SU-DHL-6 (cell line): Measurements from ENCODE around the gene PPP2R5C.

ENCODE experiments used
- H2AFZ ChIP-seq: fragments of 200-600 bp; sonication (generic); 2 replicates; pipeline ENCODE4 v1.6.1; 2014; ENCODE audit warnings: low read depth, mild to moderate bottlenecking, moderate library complexity, mixed read lengths, antibody characterized with exemption, low read length; ENCODE audit not compliant: severe bottlenecking
- H3F3A ChIP-seq: fragments of 200-600 bp; shearing (Covaris generic); 2 replicates; pipeline ENCODE4 v1.6.0; 2016; ENCODE audit warnings: antibody characterized with exemption, mild to moderate bottlenecking; ENCODE audit not compliant: insufficient read depth
- H3K27ac ChIP-seq: fragments of 200-600 bp; sonication (generic); 2 replicates; pipeline ENCODE4 v1.5.1; 2016; ENCODE audit warnings: low read depth, mild to moderate bottlenecking, low read length, moderate library complexity, mixed read lengths
- H3K27me3 ChIP-seq: fragments of 200-600 bp; sonication (generic), shearing (Covaris generic); 2 replicates; pipeline ENCODE4 v1.6.0; 2014; ENCODE audit warnings: mild to moderate bottlenecking, low read length
- H3K36me3 ChIP-seq: fragments of 200-600 bp; sonication (generic); 2 replicates; pipeline ENCODE4 v1.6.1; 2014; ENCODE audit warnings: mild to moderate bottlenecking, low read length, mixed read lengths
- H3K4me2 ChIP-seq: fragments of 300-600, 200-600 bp; shearing (Covaris generic), sonication (generic); 2 replicates; pipeline ENCODE4 v1.6.0; 2014; ENCODE audit warnings: low read length, low read depth, mild to moderate bottlenecking; ENCODE audit not compliant: poor library complexity, severe bottlenecking
- H3K4me3 ChIP-seq: fragments of 200-600 bp; sonication (generic); 2 replicates; pipeline ENCODE4 v1.5.1; 2014; ENCODE audit warnings: antibody characterized with exemption, low read length, mild to moderate bottlenecking, mixed read lengths; ENCODE audit not compliant: insufficient read depth, poor library complexity, severe bottlenecking
- H3K79me2 ChIP-seq: fragments of 200-600 bp; sonication (generic); 2 replicates; pipeline ENCODE4 v1.6.1; 2014; ENCODE audit warnings: mild to moderate bottlenecking, low read length, moderate library complexity; ENCODE audit not compliant: insufficient read depth
- H3K9ac ChIP-seq: fragments of 200-600 bp; sonication (generic); 2 replicates; pipeline ENCODE4 v1.7.0; 2014; ENCODE audit warnings: mild to moderate bottlenecking, low read length
- H3K9me2 ChIP-seq: fragments of 200-600 bp; sonication (generic); replicated peaks from 2 replicates; pipeline ENCODE4 v1.6.1; 2014; ENCODE audit warnings: low read length; ENCODE audit not compliant: insufficient read depth
- H3K9me3 ChIP-seq: fragments of 200-600 bp; sonication (generic); 2 replicates; pipeline ENCODE4 v1.6.1; 2014; ENCODE audit warnings: low read length, mixed read lengths; ENCODE audit not compliant: insufficient read depth
- H4K20me1 ChIP-seq: fragments of 200-600 bp; sonication (generic); 2 replicates; pipeline ENCODE4 v1.6.1; 2014; ENCODE audit warnings: low read depth, mild to moderate bottlenecking, antibody characterized with exemption, low read length, moderate library complexity, mixed read lengths
- CTCF ChIP-seq: fragments of 200-600 bp; sonication (generic); IDR thresholded peaks from one replicate; pipeline ENCODE4 v1.5.1; 2017; ENCODE audit warnings: antibody characterized with exemption, mild to moderate bottlenecking, low read length, moderate library complexity; ENCODE audit not compliant: insufficient read depth, poor library complexity, severe bottlenecking
- EZH2phosphoT487 ChIP-seq: fragments of 200-600 bp; sonication (generic), shearing (Covaris generic); conservative IDR thresholded peaks from 2 replicates; pipeline ENCODE4 v1.6.1; 2018; ENCODE audit warnings: mild to moderate bottlenecking, antibody characterized with exemption, low read length, moderate library complexity, mixed read lengths

The PPP2R5C gene

DNA sequence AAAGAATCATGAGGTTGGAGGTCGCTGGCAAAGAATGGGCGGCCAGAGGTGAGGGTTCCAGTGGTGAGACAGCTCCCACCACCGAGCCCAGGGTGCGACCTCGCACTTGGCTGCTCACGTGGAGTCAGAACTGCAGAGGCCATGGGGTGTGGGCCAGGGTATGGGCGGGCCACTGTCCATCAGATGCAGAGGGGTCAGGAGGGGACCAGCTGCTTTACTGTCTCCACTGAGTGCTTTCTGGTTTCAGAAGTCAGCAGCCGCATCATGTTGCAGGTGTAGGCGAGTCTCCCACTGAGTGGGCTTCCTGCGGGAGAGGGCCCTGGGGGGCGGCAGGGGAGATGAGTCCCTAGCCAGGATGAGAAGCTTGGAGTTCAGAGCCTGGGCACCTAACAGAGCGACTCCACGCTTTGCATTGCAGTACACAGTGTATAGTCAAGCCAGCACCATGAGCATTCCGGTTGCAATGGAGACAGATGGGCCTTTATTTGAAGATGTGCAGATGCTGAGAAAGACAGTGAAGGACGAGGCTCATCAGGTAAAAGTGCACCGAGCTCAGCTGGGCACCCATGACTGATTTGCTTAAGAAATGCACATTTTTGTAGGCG lies 156.0 kb downstream of the PPP2R5C start:
- H3F3A ChIP-seq = no peaks in the 10 kb centered on the region
- TF ChIP-seq EZH2phosphoT487 (no peak), CTCF (no peak)
- H3K9me2 ChIP-seq = no peaks in the 10 kb centered on the region
- H3K27ac ChIP-seq = no peak overlapping the region
- no peak overlapping the region for H3K4me3 ChIP-seq
- peaks cover 7% of the 10 kb centered on the region; the same call in 1 of the 2 replicates for H3K36me3 ChIP-seq
- H2AFZ ChIP-seq = no peak overlapping the region
- H3K27me3 ChIP-seq = no peaks in the 10 kb centered on the region
- no peaks in the 10 kb centered on the region for H3K79me2 ChIP-seq
- H3K9ac ChIP-seq = no peak overlapping the region
- no peak overlapping the region for H3K4me2 ChIP-seq
- H3K9me3 ChIP-seq = no peaks in the 10 kb centered on the region
- no peaks in the 10 kb centered on the region for H4K20me1 ChIP-seq

- H3K79me2 ChIP-seq = no peaks in the 10 kb centered on the region
- peaks cover 6% of the 10 kb centered on the region; the same call in 1 of the 2 replicates for H3K36me3 ChIP-seq
- H3K27me3 ChIP-seq = no peaks in the 10 kb centered on the region
- no peak overlapping the region for H3K9ac ChIP-seq
- H3K9me2 ChIP-seq = no peaks in the 10 kb centered on the region
- H4K20me1 ChIP-seq = no peaks in the 10 kb centered on the region
- no peak overlapping the region for H2AFZ ChIP-seq
- no peak overlapping the region for H3K4me3 ChIP-seq
- no peak for TF ChIP-seq CTCF
- no peak for TF ChIP-seq EZH2phosphoT487
- 0 out of 2 replicates have a peak, but pooled peaks cover 4% of the 10 kb centered on the region for H3F3A ChIP-seq
- H3K9me3 ChIP-seq = no peaks in the 10 kb centered on the region
- no peak overlapping the region for H3K4me2 ChIP-seq
- no peak overlapping the region for H3K27ac ChIP-seq
Observed at GRCh38 chr14:101918065-101918989, 156.8 kb downstream of the PPP2R5C start.

- H3K9ac ChIP-seq = no peak overlapping the region
- H3K4me3 ChIP-seq = no peak overlapping the region
- no peaks in the 10 kb centered on the region for H3K9me3 ChIP-seq
- peaks cover 7% of the 10 kb centered on the region; the same call in 1 of the 2 replicates for H3F3A ChIP-seq
- no peak for TF ChIP-seq EZH2phosphoT487
- no peak for TF ChIP-seq CTCF
- no peak overlapping the region for H3K4me2 ChIP-seq
- H3K79me2 ChIP-seq = no peaks in the 10 kb centered on the region
- H3K27ac ChIP-seq = no peak overlapping the region
- H4K20me1 ChIP-seq = no peaks in the 10 kb centered on the region
- peaks cover 7% of the 10 kb centered on the region; the same call in 1 of the 2 replicates for H3K36me3 ChIP-seq
- H2AFZ ChIP-seq = no peak overlapping the region
- H3K27me3 ChIP-seq = no peaks in the 10 kb centered on the region
- H3K9me2 ChIP-seq = no peaks in the 10 kb centered on the region
Observed at GRCh38 chr14:101920271-101920670, 158.8 kb downstream of the PPP2R5C start.
